SIG-M5 (cell line): ENCODE data around the gene PSTPIP1.

Source experiments
- DNase-seq: peaks from one replicate; lab custom pipeline; 2025; lab: John Stamatoyannopoulos, UW

PSTPIP1 gene

GRCh38 chr15:76978522-76979330, 16.2 kb upstream of the PSTPIP1 start:
- DNase-seq: no peak

DNA sequence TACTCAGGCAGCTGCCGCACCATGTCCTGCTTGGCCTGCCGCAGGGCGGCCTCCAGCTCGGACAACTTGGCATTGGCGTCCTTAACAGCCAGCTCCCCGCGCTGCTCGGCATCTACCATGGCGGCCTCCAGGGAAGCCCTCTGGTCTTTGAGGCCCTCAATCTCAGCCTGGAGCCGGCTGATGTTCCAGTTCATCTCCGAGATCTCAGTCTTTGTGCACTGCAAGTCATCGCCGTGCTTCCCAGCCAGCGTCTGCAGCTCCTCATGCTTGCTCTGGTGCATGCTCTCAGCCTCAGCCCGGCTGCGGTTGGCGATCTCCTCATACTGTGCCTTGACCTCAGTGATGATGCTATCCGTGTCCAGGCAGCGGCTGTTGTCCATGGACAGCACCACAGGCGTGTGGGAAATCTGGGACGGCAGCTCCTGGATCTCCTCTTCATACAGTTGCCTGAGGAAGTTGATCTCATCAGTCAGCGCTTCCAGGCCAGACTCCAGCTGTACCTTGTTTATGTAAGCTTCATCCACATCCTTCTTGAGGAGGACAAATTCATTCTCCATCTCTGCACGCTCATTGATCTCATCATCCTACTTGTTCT, 15.5 kb upstream of the PSTPIP1 start:
- DNase-seq: no peak

DNA sequence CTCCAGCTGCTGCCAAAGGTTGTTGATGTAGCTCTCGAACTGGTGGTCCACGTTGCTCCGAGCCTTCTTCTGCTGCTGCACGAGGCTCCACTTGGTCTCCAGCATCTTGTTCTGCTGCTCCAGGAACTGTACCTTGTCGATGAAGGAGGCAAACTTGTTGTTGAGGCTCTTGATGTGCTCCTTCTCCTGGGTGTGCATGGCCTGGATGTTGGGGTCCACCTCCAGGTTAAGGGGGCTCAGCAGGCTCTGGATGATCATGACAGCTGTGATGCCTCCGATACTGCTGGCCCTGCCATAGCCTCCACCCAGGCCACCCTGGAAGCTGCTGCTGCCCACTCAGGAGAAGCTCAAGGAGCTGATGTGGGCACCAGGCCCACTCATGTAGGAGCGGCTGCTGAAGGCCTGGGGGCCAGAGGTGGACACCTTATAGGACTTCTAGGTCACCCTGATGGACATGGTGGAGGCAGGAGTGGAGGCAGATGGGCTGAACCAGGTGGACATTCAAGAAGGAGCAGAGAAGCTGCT, 14.9 kb upstream of the PSTPIP1 start:
- no peak for DNase-seq

GRCh38 chr15:76982356-76982755, 12.6 kb upstream of the PSTPIP1 start:
- no peak for DNase-seq

GRCh38 chr15:76982756-76983155, 12.2 kb upstream of the PSTPIP1 start:
- DNase-seq: no peak

DNA sequence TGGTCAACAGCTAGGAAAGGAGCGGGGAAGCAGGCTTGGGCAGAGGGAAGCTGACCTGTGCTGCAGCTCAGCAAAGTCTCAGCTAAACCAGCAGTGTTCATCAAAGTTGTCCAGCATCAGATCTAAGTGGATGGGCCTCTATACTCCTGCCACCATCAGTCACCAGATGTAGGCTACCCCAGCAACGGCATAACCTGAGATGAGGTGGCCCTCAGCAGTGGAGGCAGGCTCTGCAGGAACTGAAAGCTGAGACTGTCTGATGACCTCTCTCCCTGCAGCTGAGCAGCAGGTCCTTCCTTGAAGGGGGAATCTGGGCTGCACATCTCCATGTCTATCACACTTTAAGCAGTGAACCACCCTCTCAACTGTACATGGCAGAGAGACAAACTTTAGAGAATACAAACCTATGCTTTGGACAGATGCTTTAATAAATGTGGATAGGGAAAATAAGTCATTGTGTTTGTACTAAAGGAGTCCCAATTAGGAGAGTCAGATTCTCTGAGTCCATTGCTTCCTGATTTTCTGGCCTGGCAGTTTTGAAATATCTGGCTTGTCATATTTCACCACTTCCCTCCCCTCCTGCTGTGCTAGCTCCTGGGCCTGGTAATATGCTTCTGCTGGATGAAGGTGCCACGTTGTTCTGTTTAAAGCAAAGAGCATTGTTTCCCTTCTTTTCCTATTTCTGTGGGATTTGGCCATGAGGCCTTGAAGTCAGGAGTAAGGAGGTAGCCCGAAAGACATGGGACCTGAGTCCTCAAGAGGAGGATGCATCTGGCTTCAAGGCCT, 11.1 kb upstream of the PSTPIP1 start:
- DNase-seq: peak; percentile 71

GRCh38 chr15:76986743-76987142, 8.2 kb upstream of the PSTPIP1 start:
- DNase-seq: no peak

DNA sequence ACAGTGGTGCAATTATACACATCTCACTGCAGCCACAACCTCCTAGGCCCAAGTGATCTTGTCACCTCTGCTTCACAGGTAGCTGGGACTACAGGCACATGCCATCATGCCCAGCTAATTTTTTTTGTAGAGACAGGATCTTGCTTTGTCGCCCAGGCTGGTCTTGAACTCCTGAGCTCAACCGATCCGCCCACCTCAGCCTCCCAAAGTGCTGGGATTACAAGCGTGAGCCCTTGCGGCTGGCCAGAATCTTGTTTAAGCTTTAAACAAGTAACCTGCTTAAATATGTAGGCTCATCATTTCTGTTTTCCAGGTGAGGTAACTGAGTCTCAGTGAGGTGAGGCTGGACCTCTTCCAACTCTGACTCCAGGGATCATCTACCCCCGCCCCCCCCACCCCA, 7.7 kb upstream of the PSTPIP1 start:
- no peak for DNase-seq

DNA sequence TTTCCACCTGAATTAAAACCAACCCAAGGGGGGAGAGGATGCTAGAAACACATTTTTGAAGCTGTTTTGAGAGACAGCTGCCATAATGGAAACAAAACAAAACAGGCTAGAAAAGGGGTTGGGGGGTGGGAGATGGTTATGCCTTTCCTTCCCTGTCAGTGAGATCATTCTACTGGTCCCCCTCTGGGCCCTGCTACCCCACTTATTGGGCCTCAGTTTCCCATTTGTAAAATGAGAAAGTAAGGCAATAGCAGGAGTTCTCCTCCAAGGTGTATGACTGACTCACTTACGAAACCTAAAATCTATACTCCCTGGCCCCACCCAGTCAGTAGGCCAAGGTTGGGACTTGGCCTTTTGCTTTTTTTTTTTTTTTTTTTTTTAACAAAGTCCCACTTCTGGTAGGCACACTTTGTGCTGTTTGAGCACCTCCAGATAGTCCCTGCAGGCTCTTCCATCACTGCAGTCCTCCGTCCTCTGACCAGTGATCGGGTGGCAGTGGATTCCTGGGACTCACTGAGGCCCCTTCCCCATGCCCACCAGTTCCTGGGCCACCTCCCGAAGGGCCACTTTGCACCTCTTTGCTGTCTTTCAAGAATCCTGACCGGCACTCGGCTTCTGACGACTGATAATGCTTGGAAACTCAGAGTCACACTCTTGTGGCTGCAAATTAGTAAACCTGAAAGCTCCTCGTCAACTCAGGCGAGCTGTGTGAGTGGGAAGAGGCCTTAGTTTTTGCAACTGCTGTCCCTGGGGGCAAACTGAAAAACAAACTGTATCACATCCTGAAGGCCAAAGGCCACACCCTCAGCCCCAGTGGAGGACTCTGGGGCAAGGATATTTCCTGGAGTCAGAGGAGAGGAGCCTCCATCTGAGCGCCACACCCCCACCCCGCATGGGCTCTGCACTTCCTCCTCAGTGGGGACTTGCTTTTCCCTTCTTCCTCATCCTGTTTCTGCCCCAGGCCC, 6.7 kb upstream of the PSTPIP1 start:
- DNase-seq: peak; percentile 30

DNA sequence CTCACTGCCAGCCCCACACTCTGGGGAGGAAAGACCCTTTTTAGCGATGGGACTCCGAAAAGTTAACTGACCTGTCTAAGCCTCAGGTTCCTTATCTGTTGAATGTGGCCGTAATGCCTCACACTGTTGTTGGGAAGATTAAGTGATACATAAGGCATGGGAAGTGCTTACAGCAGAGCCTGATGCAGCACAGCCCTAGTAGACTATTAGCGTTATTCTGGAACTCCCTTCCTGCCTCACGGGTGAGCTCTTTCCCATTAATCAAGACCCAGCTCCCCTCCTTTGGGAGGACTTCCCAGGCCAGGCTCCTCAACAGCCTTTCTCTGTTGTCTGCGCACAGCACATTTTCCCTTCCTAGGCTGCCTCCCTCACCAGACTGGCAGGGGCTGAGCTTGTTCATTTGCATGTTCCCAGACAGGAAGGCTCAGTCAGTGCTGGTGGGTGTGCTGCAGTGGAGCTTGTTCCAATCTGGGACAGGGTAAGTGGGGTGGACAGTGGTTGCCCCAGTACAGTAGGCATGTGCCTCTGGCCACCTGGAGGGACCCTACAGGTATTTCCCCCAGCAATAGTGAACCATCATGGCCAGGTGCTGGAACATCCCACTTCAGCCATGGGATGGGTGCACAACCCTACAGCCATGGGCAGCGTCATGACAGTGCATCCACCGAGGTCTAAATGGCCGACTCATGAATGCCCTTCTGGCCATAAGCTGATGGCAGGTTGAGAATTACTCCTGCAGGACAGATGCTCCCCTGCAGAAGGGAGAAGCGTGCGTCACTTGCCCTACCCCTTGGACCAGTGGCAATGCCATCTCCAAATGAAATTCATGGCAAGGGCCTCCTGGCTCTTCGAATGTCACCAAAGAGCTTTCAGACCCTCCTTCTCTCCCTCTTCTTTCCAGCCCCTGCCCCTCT, 5.8 kb upstream of the PSTPIP1 start:
- DNase-seq: no peak

DNA sequence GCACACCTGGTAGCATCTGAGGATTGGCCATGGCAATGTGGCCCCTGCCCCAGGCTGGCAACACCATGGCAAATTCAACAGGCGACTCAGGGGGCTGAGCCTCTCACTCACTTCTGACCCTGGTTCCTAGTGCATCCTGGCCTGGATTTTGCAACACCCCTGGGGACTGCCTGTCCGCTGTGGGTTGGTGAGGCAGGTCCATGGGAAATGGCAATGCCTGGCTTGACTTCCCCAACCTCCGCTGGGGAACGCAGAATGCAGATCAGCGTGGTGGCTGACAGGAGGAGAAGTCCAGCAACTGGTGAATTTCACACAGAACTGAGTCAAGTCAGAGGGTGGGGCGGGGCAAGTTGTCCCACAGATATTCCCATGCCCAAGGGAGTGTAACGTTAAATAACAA, 3.9 kb upstream of the PSTPIP1 start:
- no peak for DNase-seq

GRCh38 chr15:76991741-76992645, 2.9 kb upstream of the PSTPIP1 start:
- no peak for DNase-seq

DNA sequence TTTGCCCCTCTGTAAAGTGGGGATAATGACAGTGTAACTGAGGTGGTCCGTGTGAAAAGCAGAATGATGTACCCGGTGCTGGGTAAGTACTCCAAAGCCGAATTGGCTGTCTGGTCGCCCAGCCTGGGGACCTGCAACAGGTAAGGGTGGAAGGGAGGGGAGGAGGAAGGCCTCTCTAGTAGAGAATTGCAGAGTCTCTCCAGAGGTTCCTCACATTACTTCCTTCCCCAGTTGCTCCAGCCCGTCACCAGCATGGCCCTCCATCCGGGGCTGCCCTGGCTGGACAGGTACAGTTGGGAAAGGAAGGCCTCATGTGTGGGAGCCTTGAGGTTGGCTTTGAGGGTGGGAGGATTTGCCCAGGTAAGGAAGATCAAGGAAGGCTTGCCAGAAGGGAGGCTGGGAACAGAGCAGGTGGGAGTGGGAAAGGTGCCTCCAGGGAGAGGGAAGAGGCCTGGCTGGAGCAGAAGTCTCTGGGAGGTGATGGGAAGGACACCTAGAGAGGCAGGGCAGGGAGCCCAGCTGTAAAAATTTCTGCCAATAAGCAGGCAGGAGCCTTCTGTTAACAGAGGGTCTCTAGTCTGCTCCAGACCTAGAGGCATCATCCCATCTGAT, 1.7 kb upstream of the PSTPIP1 start:
- DNase-seq: no peak

DNA sequence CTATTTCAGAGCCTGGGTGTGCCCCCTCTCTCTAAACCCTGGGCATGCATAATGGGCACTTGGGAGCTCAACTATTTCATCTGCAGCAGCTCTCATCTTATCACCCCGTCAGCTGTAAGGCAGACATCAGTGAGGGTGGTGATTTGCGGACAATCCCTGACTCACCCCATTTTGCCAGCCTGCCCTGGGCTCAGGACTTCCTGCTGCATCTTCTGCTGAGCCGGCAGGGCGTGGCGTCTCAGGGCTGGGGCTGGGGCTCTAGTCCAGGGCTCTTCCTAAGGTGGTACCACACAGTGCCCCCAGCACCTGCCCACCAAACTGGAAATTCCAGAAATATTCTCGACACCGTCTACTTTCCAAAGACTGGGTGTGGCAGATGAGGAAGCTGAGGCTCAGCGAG, 925 bp upstream of the PSTPIP1 start:
- DNase-seq: no peak

GRCh38 chr15:76994496-76994895, 430 bp upstream of the PSTPIP1 start:
- DNase-seq: no peak

DNA sequence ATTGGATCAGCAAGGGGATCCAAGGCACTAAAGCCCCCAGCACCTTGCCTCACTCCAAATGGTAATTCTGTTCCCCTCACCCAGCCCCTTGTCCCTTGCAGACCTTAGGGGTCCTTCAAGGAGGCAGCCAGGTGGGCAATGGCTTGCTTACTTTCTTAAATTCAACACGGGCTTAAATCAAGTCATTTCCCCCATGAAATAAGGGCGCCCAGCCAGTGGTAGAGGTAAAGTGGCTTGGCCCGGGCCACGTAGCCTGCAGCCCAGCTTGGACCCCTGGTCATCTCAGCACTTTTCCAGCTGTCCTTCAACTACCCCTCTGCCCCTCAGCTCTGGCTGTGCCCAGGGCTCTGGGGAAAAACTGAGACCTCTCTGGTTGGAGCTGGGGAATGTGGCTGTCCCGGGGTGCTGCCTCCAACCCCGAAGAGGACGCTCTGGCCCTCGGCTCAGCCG, 1.2 kb downstream of the PSTPIP1 start:
- no peak for DNase-seq

DNA sequence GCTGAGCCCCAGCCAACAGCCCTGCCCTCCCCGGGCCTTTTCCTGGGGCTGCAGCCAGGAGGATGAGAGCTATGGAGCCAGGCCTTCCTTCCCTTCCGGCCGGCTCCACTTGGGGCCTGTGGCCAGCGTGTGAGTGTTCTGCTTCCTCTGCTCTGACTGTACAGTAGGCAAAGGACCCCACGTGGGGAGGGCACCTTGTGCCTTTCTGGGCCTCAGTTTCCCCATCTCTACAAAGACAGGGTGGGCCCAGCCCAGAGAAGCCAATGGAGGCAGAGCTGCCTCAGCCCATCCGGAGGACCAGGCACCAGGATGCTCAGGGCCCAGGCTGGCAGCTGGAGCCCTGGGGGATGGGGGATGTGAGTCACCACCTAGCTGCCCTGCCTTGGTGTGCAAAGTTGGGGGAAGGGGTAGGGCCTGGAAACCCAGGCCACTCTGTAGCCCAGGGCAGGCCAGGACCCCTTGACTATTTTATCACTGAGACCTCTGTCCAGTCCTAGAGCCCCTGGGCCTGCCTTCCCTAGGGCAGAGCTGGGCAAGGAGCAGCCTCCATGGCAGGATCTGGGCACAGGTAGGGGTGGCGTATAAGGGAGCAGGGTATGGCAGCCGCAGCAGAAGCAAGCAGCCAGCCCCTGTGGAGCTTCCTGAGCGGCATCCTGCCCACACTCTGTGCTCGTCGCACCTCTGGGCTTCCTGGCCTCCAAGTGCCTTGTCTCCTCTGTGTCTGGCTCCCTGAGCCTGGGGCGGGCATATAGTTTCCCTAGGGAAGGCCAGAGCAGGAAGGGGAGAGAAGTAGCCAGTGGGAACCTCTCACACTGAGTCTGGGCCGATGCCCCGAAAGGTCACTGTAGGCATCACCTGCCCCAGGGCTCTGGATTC, 1.8 kb downstream of the PSTPIP1 start:
- no peak for DNase-seq
